ENCODE results near the gene SORD.

GRCh38 chr15:45106002-45106790, 83.2 kb downstream of the SORD start:
- TF ChIP-seq POLR2A (IDR thresholded peaks at IDR 0.05; ENCODE audit: low read depth, low read length) (no peak), FOS (IDR thresholded peaks at IDR 0.05; ENCODE audit: borderline replicate concordance, insufficient read depth, low read length) (no peak), MAX (IDR thresholded peaks at IDR 0.05; ENCODE audit: insufficient read depth, insufficient read length) (no peak), CTCF (IDR thresholded peaks at IDR 0.05; ENCODE audit: extremely low read depth in 1 of 2, insufficient read depth in 1 of 2, low read depth in 1 of 2, low read length in 2 of 2) (no peak), POLR2AphosphoS5 (IDR thresholded peaks at IDR 0.05; ENCODE audit: insufficient read depth, low read depth, low read length) (no peak), EZH2 (IDR thresholded peaks at IDR 0.05; ENCODE audit: borderline replicate concordance, low read depth, low read length, severe bottlenecking) (no peak)

Data from endothelial cell of umbilical vein (primary cell).